ENCODE measurements around the gene DOCK4.

DNA sequence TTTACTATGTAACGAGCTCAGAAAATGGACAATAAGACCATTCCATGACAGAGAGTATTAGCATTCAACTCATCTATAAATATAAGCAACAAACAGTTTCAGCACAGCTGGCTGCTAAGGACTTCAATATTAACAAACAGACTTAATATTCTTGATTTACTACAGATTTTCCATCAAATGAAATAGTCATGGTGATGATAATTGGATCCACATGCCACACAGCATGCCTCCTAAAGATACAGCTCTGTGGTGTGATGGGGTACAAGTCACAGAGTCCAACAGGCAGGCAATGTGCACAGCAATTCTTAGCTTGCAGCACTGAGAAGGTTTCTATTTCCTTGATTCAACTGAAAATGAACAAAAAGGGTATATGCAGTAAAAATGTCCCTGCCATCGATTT lies 54.0 kb downstream of the DOCK4 start:
- TF ChIP-seq POLR2A (IDR thresholded peaks at IDR 0.05): no peak
- TF ChIP-seq, protein P1, sequence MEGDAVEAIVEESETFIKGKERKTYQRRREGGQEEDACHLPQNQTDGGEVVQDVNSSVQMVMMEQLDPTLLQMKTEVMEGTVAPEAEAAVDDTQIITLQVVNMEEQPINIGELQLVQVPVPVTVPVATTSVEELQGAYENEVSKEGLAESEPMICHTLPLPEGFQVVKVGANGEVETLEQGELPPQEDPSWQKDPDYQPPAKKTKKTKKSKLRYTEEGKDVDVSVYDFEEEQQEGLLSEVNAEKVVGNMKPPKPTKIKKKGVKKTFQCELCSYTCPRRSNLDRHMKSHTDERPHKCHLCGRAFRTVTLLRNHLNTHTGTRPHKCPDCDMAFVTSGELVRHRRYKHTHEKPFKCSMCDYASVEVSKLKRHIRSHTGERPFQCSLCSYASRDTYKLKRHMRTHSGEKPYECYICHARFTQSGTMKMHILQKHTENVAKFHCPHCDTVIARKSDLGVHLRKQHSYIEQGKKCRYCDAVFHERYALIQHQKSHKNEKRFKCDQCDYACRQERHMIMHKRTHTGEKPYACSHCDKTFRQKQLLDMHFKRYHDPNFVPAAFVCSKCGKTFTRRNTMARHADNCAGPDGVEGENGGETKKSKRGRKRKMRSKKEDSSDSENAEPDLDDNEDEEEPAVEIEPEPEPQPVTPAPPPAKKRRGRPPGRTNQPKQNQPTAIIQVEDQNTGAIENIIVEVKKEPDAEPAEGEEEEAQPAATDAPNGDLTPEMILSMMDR (IDR thresholded peaks at IDR 0.05): no peak
